ENCODE results near the gene FHOD3.

GRCh38 chr18:36813101-36813775 lies 515.7 kb downstream of the FHOD3 start:
- TF ChIP-seq EZH2 (IDR thresholded peaks at IDR 0.05; ENCODE audit: insufficient read depth, low read length) (no peak), CTCF (IDR thresholded peaks at IDR 0.05; ENCODE audit: insufficient read depth, low read depth, low read length) (no peak)
